WI38 (cell line): ENCODE measurements around the gene CFAP58.

Experiments
- H3K4me3 ChIP-seq: 2 replicates; pipeline ENCODE4 v1.5.1; 2011; ENCODE audit warnings: low read depth, mild to moderate bottlenecking, control low read depth, low read length
- CTCF ChIP-seq: IDR thresholded peaks from 2 replicates; pipeline ENCODE4 v1.5.1; 2012; ENCODE audit warnings: low read depth, mild to moderate bottlenecking, control low read depth, low read length

CFAP58 gene

GRCh38 chr10:104337521-104337984, 16.1 kb upstream of the CFAP58 start:
- no peak for TF ChIP-seq CTCF
- H3K4me3 ChIP-seq, result peak overlapping the region; percentile 70

- peak within 1 kb of the TSS; percentile 70 for H3K4me3 ChIP-seq
- TF ChIP-seq CTCF, result no peak
Measured at GRCh38 chr10:104337985-104338735, 15.5 kb upstream of the CFAP58 start, which contains the start of gene ITPRIP. ITPRIP (minus strand) TSS chr10:104338465; CDS start chr10:104316051, 22,414 bp downstream.

- TF ChIP-seq CTCF, result no peak
- peak overlapping the region; percentile 70 for H3K4me3 ChIP-seq
Measured at GRCh38 chr10:104339469-104340110, 14.0 kb upstream of the CFAP58 start.

- H3K4me3 ChIP-seq, result no peak overlapping the region; the same call in 1 of the 2 replicates
- no peak for TF ChIP-seq CTCF
Measured at GRCh38 chr10:104340111-104340526, 13.5 kb upstream of the CFAP58 start.

- no peak overlapping the region for H3K4me3 ChIP-seq
- no peak for TF ChIP-seq CTCF
Measured at GRCh38 chr10:104340641-104341040, 13.0 kb upstream of the CFAP58 start.

GRCh38 chr10:104342941-104343411, 10.7 kb upstream of the CFAP58 start:
- TF ChIP-seq CTCF, result no peak
- H3K4me3 ChIP-seq, result no peak overlapping the region

- H3K4me3 ChIP-seq, result no peak overlapping the region
- no peak for TF ChIP-seq CTCF
Measured at GRCh38 chr10:104344219-104344618, 9.4 kb upstream of the CFAP58 start.
